Erythroblast (primary cell): ENCODE results near the gene SSUH2.

Source experiments
- DNase-seq, 2 experiments: peaks; one replicate each; lab custom pipeline; 2025; lab: John Stamatoyannopoulos, UW
- GATA1 ChIP-seq: IDR thresholded peaks from 2 replicates; pipeline ENCODE4 v1.6.1; 2011; ENCODE audit warnings: low read depth, mild to moderate bottlenecking, control low read depth, low read length, moderate library complexity
- POLR2A ChIP-seq: IDR thresholded peaks from 2 replicates; pipeline ENCODE4 v1.6.1; 2011; ENCODE audit warnings: mild to moderate bottlenecking, low read length

SSUH2 gene

DNA sequence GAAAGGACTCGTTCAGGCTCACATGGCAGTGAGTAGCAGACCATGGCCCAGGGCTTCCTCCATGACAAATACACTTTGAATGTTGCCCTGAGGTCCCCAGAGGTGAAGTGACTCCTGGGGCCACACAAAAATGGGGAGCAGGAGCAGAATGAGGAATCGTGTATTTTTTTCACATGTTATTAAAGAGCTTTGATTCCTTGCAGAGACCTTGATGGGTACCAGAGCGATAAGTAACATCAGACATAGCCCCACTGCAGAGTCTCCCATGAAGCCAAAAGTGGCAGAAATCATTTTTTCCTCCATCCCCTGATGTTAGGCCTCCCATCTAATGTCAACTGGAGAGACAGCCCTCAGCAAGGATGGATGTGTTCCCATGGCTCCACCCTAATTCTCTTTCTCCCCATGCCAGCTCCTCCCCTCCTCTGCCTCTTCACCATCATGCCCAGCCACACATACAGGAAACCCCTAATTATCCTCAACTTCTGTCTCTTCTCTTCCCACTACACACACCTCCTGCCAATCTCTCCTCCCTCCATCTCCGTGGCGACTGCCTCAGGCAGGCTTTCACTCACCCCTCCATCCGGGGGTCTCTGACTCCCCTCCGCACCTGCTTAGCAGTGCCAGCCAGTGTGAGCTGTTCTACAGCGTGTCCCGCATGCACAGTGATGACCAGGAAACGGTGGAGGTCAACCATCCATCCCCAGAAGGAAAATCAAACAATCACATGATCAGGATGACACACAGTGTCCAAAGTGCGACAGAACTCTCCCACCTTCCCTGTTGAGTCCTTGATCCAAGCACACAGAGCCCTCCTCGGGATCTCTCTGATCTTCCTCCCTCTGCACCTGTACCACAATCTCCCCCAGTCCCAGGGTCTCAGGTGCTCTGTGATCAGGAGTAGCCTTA, 7.1 kb upstream of the SSUH2 start:
- no peak for DNase-seq
- TF ChIP-seq POLR2A, result no peak

DNA sequence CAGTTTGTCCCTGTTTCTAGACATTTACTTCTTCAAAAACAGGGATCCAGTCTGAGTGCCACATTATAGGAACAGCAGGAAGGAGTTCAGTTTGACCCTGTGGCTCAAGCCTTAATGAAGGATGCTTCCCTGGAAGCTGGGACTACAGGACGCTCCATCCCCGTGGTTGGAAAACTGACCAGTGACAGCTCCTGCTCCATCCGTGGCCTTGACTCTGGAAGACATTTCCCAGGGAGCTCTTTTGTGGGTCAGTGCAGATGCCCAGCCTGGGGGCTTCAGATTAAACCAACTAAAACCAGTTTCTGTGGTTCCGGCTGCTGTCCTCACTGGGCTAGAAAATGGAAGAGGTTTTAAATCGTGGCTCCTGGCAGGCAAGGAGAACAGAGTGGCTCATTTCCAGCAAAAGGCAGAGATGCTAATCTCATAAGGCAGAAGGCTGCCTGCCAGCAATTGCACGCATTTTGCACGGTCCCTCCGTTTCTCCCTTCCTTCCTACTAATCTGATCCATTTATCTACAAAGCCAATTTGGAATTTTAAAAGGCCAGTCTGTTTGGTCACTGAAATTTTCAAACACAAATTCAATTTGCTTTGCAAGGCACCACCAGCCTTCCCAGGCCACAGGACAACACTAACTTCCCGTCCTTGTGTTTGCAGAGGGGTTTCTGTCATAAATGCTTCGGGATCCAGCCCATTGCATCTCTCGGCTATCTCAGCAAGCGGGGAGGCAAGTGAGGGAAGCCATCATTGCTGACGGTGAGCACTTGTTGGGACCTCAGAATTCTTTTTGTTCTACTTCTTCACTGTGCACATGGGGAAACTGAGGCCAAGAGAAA, 6.2 kb upstream of the SSUH2 start:
- TF ChIP-seq GATA1 (no peak), POLR2A (no peak)
- DNase-seq, result no peak

DNA sequence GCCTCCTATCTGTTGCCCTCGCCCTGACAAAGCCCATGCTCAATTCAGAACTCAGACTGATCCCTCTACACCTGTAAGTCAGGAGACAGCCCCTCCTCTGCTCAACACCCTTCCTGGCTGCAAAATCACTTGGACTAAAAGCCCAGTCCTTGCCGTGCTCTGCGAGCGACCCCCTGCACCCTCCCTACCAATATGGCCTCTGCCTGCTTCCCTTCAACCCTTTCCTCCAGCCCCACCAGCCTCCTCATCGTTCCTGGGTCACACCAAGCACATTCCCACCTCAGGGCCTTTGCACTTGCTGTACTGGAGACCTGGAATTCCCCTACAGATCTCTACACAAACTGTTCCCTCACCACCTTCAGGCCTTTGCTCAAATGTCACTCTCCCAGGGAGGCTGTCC, 5.2 kb upstream of the SSUH2 start:
- DNase-seq, result no peak
- TF ChIP-seq GATA1, result no peak
- TF ChIP-seq POLR2A, result no peak

DNA sequence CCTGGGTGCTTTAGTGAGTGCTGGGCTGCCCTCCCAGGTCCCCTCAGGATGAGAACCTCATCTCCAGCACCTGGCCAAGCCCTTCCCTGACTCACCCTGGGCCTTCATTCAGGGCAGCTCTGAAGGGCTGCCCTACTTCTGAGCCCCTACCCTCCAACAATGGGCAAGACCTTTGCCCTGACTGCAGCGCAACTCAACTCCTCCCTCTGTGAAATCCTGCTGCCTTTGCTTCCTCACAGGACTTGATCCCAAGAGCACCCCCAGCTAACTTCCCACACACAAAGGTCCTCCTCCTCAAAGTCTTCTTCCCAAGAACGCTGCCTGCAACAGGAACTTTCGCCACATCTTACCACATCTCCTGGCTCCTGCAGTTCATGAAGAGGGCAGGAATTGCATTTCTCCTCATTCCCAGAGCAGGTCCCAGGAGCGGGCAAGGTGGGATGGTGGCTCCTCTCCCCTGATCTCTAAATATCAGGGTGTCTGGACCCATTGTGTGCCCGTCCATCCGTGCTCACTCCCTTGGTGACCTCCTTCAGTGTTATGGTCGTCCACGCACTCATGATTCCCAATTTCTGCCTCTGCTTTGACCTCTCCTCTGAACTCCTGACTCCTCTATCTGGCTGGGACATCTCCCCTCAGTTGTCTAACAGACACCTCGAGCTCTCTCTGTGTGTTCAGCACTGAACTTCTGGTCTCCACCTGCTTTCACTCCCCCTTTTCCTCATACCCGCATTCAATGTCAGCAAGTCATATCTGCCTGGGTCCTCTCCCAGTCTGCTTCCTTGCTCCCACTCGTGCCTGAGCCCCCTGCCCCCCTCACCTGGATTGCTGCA, 4.5 kb upstream of the SSUH2 start:
- no peak for DNase-seq
- TF ChIP-seq POLR2A, result no peak
- TF ChIP-seq GATA1, result no peak

DNA sequence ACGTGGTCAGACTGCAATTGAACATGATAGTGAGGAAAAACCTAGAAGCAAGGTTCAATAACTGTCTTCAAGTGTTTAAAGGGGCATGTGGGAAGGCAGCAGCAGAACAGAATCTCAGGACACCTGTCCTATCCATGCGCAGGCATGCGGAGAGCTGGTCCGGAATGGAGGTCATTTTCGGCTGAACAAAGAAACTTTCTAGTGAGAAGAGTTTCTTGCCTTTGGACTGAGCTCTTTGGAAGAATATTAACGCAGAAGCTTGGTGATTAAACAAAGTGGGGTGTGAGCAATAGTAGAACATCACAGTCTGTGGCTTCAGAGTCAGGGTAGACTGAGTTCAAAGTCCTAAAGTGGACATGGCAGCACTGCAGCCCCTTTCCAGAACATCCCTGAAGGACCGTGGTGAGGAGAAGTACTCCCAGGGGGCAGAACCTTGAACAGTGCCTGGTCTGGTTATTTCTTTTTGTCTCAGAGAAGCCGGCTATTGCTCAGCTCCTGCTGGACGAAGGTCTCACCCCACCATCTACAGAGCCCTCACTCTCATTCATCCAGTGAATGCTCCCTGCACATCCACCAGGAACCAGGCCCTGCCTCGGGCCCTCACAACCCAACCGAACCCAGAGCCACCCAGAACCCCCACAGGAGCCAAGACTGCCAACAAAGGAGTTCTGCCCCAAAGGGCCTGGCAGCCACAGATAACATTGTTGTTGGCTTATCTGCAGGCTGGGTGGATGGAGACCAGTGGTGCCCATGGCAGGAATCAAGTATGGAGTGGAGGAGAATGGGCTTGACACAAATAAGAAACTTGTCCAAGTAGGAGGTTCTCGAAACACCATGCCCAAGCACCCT, 2.8 kb upstream of the SSUH2 start:
- no peak for TF ChIP-seq GATA1
- no peak for TF ChIP-seq POLR2A
- no peak for DNase-seq

DNA sequence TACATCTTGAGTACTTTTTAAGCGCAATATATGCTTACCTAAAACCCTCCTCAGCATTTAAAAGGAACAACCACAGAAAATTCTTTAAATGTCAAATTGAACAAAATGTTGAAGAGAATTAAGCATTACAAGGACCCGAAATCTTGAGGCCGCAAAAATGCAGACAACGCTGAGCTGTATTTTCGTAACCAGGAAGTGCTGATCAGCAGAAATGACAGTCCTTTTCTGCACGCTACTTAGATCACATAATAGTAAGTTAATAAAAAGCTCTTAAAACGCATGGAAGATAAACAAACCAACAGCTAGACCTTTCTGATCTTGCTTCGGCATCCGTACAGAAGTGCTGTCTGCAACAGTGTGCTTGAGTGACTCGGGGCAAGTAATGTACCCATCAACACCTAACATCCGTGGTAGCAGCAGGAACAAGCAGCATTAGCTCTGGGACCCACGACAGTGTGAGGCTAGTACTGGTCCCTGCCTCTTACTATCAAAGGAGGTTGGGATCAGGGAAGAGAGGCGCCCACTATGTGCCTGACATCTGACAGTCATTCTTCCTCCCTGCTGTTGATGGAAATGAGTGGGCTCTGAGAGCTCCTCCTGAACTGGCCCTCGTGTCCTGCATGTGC, 1.8 kb upstream of the SSUH2 start:
- no peak for DNase-seq
- TF ChIP-seq POLR2A, result no peak

DNA sequence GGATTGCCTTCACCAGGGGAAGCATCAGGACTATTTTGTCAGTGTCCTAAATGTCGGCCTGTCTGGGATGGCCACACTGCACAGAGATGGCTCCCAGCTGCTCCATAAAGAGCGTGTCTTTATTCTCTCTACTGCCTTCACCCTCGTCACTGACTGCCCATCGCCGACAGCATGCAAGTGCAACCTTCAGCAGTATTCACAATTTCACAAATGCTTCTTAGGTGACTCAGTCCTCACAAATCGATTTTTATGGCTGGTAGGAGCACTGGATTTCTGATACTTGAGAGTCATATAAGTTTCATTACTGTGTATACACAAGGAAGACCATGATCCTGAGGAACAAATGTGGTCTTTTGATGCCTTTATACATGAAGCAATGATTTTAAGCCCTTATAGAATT, 1.1 kb upstream of the SSUH2 start:
- TF ChIP-seq GATA1 (no peak), POLR2A (no peak)
- DNase-seq, result no peak

DNA sequence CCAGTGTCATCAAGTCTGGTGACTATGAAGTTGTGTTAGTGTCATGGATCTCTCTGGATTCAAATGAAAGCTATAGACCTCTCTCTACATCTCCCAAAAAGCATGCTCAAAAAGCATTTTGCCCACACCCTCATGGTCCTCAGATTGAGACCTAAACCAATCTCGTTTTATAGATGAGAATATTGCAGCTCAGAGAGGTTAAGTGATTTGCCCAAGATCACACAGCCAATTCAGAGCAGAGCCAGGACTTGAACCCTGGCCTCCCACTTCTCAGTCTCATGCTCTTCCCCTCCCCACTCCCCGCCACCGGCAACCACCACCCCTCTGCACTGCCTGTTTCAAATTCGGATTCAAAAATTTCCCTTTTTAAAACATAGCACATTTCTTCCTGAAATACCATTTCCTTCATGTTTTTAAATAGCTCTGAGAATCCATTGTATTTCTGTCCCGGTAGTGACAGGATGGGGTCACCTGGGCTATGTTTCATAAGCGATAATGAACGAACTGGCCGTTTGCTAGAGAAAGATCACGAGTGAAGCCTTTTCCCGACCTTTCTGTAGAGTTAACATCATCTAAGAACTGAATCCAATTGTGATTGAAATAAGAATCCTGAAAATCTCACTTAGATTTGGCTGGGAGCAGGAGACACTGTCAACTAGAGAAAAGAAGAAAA, 769 bp downstream of the SSUH2 start:
- TF ChIP-seq POLR2A (no peak), GATA1 (no peak)
- no peak for DNase-seq

DNA sequence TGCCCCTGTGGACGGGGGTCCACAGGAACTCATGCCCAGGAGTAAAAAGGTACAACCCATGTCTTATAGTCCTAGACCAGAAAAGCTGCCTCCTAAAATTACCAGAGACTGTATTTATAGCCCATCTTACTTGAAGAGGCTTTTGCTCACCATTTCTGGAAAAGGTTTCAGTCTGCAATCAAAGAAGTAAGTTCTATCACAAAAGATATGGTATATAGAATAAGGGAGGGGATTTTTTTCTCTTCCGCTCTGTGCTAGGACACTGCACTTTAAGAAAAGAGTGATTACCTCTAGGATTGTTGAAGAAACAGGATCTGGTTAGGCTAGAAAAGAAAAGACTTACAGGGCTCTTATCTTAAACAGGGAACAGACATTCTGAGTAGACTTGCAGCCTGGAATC, 2.6 kb downstream of the SSUH2 start:
- TF ChIP-seq GATA1 (no peak), POLR2A (no peak)

DNA sequence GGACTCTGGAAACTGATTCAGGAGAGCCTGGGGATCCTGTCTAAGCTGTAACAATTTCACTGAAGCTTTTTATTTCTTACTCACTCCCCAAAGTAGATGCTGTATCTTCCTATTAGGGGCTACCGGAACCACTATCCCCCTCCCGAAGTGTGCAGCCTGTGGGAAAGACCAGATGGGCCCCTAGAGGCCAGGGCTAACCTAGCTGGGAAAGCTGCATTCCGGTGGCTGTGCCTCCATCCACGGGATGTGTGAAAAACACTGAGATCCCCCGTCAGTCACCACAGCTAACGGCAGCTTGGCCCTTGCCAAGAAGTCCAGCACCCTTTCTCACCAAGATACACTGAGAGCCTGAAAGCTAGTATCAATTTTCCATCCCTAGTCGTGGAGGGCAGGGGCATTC, 3.1 kb downstream of the SSUH2 start:
- DNase-seq, result no peak
- TF ChIP-seq GATA1, result no peak

More for the DNA sequence above, 2.6 kb downstream of the SSUH2 start:
- no peak for DNase-seq

DNA sequence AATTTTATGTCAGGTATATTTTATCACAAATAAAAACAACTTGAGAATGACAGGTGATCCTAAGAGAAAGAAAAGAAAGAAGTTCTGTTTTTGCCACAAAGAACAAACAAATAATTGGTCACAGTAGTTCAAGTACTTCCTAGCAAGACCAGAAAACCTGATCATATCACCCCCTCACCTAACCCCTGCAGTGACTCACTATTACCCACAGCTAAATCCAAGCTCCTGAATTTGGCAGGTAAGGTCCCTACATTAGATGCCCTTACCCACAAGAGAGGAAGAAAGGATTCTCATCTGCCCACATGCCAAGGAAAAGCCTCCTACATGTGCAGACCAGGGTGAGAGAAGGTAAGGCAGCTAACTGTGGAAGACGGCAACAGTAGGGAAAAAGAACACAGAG, 4.4 kb downstream of the SSUH2 start:
- no peak for DNase-seq
- no peak for TF ChIP-seq GATA1
- no peak for TF ChIP-seq POLR2A

DNA sequence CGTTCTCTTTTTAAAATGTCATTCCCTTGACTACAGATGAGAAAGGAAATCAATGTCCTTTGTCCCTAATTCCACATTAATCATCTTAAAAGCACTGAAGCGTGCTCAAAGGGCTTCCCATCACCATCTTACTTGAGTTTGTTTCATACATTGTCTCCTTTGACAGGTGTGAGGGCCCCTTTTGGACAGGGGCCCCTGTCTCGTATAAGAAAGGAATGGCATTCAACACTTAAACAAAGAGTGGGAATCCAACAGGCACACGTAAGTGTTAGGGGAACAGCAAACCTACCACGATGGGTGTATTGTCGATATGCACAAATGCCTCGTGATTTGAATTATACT, 5.0 kb downstream of the SSUH2 start:
- TF ChIP-seq POLR2A, result no peak
- no peak for TF ChIP-seq GATA1

More for the DNA sequence above, 5.0 kb downstream of the SSUH2 start:
- DNase-seq, result no peak
